ENCODE results near the gene ATP5MG. TPM values are rescaled to one million over a fixed set of nuclear protein-coding genes. Genes with fewer than 3 reads are reported as not detected.

ATP5MG gene
- total and polyA plus RNA-seq, 2 of the 4 experiments (the other 2 are of a cell fraction): 144 to 219 TPM

DNA sequence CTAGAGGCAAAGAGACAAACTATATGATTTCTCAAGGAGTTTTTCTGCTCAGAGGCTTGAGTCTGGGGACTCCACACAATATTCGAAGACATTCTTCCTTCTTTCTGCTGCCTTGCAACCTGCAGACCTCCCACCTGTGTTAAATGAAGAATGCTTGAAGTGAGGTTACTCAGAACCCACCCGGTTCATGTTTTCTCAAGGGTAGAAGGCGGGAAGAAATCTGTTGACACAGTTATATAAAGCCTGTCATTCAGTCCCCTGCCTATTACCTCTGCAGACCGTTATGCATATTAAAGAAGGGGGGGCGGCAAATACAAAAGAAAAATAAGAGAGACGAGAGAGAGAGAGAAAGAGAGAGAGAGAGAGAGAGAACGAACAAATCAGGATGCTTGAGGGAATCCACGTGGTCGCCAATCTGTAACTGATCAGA, 32.7 kb downstream of the ATP5MG start:
- intact Hi-C loops (cut with micrococcal nuclease) (no loop called here), dilution Hi-C loops (cut with HindIII; ENCODE audit: low sequenced_read_pairs, unreplicated experiment) (no loop called here), in situ Hi-C loops (cut with MboI; ENCODE audit: low sequenced_read_pairs) (no loop called here)
- Histone ChIP-seq H4K20me1 (ENCODE audit: insufficient read depth, low read length) (peaks cover 24% of the 10 kb centered on the region), H4K91ac (ENCODE audit: insufficient read depth, low read depth, low read length) (no peak overlapping the region), H2AK9ac (replicated peaks; ENCODE audit: low read depth, low read length, poor library complexity) (peak overlapping the region; percentile 84), H3K9me1 (ENCODE audit: insufficient read depth, low read length) (no peaks in the 10 kb centered on the region), H4K8ac (ENCODE audit: low read depth in 2 of 2, low read length in 2 of 2) (no peak overlapping the region), H3K18ac (ENCODE audit: low read depth, low read length) (no peak overlapping the region), H3K4me2 (ENCODE audit: low read depth, low read length) (peak overlapping the region; percentile 100), H3K27ac (ENCODE audit: insufficient read depth, low read length) (no peak overlapping the region), H2BK15ac (ENCODE audit: low read depth, low read length) (no peak overlapping the region), H2BK5ac (ENCODE audit: low read depth, low read length, poor library complexity, severe bottlenecking) (no peak overlapping the region), H3K79me1 (ENCODE audit: low read depth in 1 of 2, low read length in 2 of 2) (peaks cover 0 to 26% of the 10 kb centered on the region in 2 experiments; a peak in 2 of 4 replicates), H3K4ac (ENCODE audit: low read depth, low read length) (no peak overlapping the region), H3K9ac (ENCODE audit: low read depth, low read length) (0 out of 2 replicates have a peak overlapping the region, but pooled peaks have one; percentile 83), H3K4me3 (ENCODE audit: insufficient read depth, low read depth, low read length) (peak overlapping the region; percentile 91), H2BK120ac (ENCODE audit: low read depth, low read length) (no peak overlapping the region), H2AK5ac (ENCODE audit: low read depth, low read length) (no peak overlapping the region), H3K23ac (ENCODE audit: low read depth, low read length) (no peak overlapping the region), H3K56ac (ENCODE audit: extremely low read depth, insufficient read depth, low read length) (no peak overlapping the region), H3K9me3 (ENCODE audit: control insufficient read depth, insufficient read depth, low read length) (no peaks in the 10 kb centered on the region), H3K36me3 (ENCODE audit: control insufficient read depth, insufficient read depth, low read length) (no peaks in the 10 kb centered on the region), H2AFZ (replicated peaks; ENCODE audit: low read length, poor library complexity) (peak overlapping the region; percentile 96), H3K14ac (replicated peaks; ENCODE audit: low read depth, low read length) (no peak overlapping the region; the same call in 1 of the 2 replicates), H4K5ac (ENCODE audit: low read depth, low read length) (no peak overlapping the region), H2BK20ac (ENCODE audit: low read depth, low read length) (no peak overlapping the region), H3K4me1 (ENCODE audit: control insufficient read depth, insufficient read depth, low read length) (peaks cover 4% of the 10 kb centered on the region), H3K27me3 (ENCODE audit: control insufficient read depth, insufficient read depth, low read length) (no peaks in the 10 kb centered on the region)
- ChIA-PET CTCF (no interaction called here), POLR2A (ENCODE audit: unreplicated experiment) (interaction anchor here (0.6 kb wide), 1 partner anchor 10 kb away, joined by 3 read pairs; no protein-coding TSS in a partner anchor)
- 0% methylated on average over 2 of the region's 9 CpGs; no CpG with 5 or more reads in 1 of the 2 experiments for WGBS, 2 experiments (ENCODE audit: extremely low coverage in 2 of 2, insufficient read length in 1 of 2)
- no TSS peak for BruUV-seq (replicated peaks)
- ATAC-seq (ENCODE audit: low read depth) (no peak), DNase-seq (peak; percentile 48)
- TF ChIP-seq BHLHE40 (IDR thresholded peaks at IDR 0.05; ENCODE audit: low read depth, low read length) (no peak), CEBPB (IDR thresholded peaks at IDR 0.05; ENCODE audit: low read depth, low read length) (no peak), SMC3 (IDR thresholded peaks at IDR 0.05; ENCODE audit: low read depth, low read length) (no peak), CHD1 (IDR thresholded peaks at IDR 0.05; ENCODE audit: low read depth, low read length) (no peak)
- TF ChIP-seq, protein P1, sequence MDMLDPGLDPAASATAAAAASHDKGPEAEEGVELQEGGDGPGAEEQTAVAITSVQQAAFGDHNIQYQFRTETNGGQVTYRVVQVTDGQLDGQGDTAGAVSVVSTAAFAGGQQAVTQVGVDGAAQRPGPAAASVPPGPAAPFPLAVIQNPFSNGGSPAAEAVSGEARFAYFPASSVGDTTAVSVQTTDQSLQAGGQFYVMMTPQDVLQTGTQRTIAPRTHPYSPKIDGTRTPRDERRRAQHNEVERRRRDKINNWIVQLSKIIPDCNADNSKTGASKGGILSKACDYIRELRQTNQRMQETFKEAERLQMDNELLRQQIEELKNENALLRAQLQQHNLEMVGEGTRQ (IDR thresholded peaks at IDR 0.05; ENCODE audit: low read depth, low read length): peak; percentile 29; the same call in 1 of the 2 replicates
- TF ChIP-seq, protein P2, sequence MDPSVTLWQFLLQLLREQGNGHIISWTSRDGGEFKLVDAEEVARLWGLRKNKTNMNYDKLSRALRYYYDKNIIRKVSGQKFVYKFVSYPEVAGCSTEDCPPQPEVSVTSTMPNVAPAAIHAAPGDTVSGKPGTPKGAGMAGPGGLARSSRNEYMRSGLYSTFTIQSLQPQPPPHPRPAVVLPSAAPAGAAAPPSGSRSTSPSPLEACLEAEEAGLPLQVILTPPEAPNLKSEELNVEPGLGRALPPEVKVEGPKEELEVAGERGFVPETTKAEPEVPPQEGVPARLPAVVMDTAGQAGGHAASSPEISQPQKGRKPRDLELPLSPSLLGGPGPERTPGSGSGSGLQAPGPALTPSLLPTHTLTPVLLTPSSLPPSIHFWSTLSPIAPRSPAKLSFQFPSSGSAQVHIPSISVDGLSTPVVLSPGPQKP (IDR thresholded peaks at IDR 0.05; ENCODE audit: borderline replicate concordance, low read depth, low read length): no peak
- TF ChIP-seq, protein P3, sequence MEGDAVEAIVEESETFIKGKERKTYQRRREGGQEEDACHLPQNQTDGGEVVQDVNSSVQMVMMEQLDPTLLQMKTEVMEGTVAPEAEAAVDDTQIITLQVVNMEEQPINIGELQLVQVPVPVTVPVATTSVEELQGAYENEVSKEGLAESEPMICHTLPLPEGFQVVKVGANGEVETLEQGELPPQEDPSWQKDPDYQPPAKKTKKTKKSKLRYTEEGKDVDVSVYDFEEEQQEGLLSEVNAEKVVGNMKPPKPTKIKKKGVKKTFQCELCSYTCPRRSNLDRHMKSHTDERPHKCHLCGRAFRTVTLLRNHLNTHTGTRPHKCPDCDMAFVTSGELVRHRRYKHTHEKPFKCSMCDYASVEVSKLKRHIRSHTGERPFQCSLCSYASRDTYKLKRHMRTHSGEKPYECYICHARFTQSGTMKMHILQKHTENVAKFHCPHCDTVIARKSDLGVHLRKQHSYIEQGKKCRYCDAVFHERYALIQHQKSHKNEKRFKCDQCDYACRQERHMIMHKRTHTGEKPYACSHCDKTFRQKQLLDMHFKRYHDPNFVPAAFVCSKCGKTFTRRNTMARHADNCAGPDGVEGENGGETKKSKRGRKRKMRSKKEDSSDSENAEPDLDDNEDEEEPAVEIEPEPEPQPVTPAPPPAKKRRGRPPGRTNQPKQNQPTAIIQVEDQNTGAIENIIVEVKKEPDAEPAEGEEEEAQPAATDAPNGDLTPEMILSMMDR (conservative IDR thresholded peaks at IDR 0.05; ENCODE audit: low read depth, low read length): no peak
